Naive thymus-derived CD4-positive, alpha-beta T cell (primary cell): ENCODE measurements around the gene CNPPD1. TPM values are rescaled to one million over a fixed set of nuclear protein-coding genes. Genes with fewer than 3 reads are reported as not detected.

Experiments used
- ATAC-seq: fragments of 150-1000 bp; cut with Tn5 transposase; 2 replicates; pipeline ENCODE4 v1.10.0; 2021; ENCODE audit warnings: mild to moderate bottlenecking, moderate library complexity
- CTCF ChIA-PET: fragments of 350-600 bp; sonication (Branson Sonifier 250); formaldehyde crosslinking; loops from one replicate; lab custom pipeline; 2021; ENCODE audit warnings: antibody characterized with exemption; lab: Charles Lee
- POLR2A ChIA-PET: fragments of 350-600 bp; sonication (Branson Sonifier 250); formaldehyde crosslinking; loops from one replicate; lab custom pipeline; 2021; ENCODE audit warnings: antibody characterized with exemption, inconsistent platforms; lab: Charles Lee
- DNase-seq, 9 donors: peaks; one replicate each; pipeline versions ENCODE4 v3.0.0 to v3.0.0-alpha.2; 2020 to 2022; ENCODE audit warnings: mixed read lengths in 1 of 9
- H3K27ac ChIP-seq: one replicate; pipeline ENCODE4 v1.7.0; 2013; ENCODE audit warnings: mild to moderate bottlenecking, low read depth, low read length, moderate library complexity
- H3K27me3 ChIP-seq, 2 donors: one replicate each; pipeline ENCODE4 v1.7.0; 2013; ENCODE audit warnings: low read length in 2 of 2, mild to moderate bottlenecking in 2 of 2, moderate library complexity in 2 of 2; ENCODE audit not compliant: control insufficient read depth in 2 of 2, insufficient read depth in 2 of 2
- H3K36me3 ChIP-seq, 3 experiments: 1 replicate in 2 of 3; 2 replicates in 1 of 3; pipeline ENCODE4 v1.7.0; 2013; ENCODE audit warnings: low read length in 3 of 3, mild to moderate bottlenecking in 3 of 3, moderate library complexity in 1 of 3; ENCODE audit not compliant: insufficient read depth in 3 of 3, control insufficient read depth in 2 of 3
- H3K4me1 ChIP-seq, 2 donors: one replicate each; pipeline ENCODE4 v1.7.0; 2013; ENCODE audit warnings: low read length in 2 of 2, mild to moderate bottlenecking in 2 of 2, moderate library complexity in 1 of 2; ENCODE audit not compliant: control insufficient read depth in 2 of 2, insufficient read depth in 2 of 2
- H3K4me3 ChIP-seq: 2 replicates; pipeline ENCODE4 v1.7.0; 2013; ENCODE audit warnings: mild to moderate bottlenecking, low read length
- H3K9me3 ChIP-seq, 3 experiments: 1 replicate in 2 of 3; 2 replicates in 1 of 3; pipeline ENCODE4 v1.7.0; 2013; ENCODE audit warnings: low read length in 3 of 3; ENCODE audit not compliant: control insufficient read depth in 2 of 3
- H3K27ac Mint-ChIP-seq, 9 donors: one replicate each; pipeline ENCODE4 v1.8.0; 2020 to 2022; ENCODE audit warnings: mixed read lengths in 9 of 9, mild to moderate bottlenecking in 8 of 9, moderate library complexity in 5 of 9, inconsistent platforms in 2 of 9
- H3K27me3 Mint-ChIP-seq, 5 donors: one replicate each; pipeline ENCODE4 v1.8.0; 2021 to 2022; ENCODE audit warnings: mixed read lengths in 5 of 5, mild to moderate bottlenecking in 1 of 5
- H3K36me3 Mint-ChIP-seq, 5 donors: one replicate each; pipeline ENCODE4 v1.8.0; 2020 to 2022; ENCODE audit warnings: mixed read lengths in 5 of 5, mild to moderate bottlenecking in 3 of 5, inconsistent platforms in 1 of 5
- H3K4me1 Mint-ChIP-seq, 7 donors: one replicate each; pipeline ENCODE4 v1.8.0; 2020 to 2022; ENCODE audit warnings: mixed read lengths in 7 of 7, mild to moderate bottlenecking in 3 of 7, inconsistent platforms in 1 of 7
- H3K4me3 Mint-ChIP-seq, 10 donors: one replicate each; pipeline ENCODE4 v1.8.0; 2020 to 2022; ENCODE audit warnings: mild to moderate bottlenecking in 10 of 10, mixed read lengths in 10 of 10, moderate library complexity in 6 of 10, inconsistent platforms in 2 of 10
- H3K9me3 Mint-ChIP-seq, 11 donors: one replicate each; pipeline ENCODE4 v1.8.0; 2020 to 2022; ENCODE audit warnings: mixed read lengths in 11 of 11, mild to moderate bottlenecking in 4 of 11, inconsistent platforms in 1 of 11, moderate library complexity in 1 of 11
- intact Hi-C, 2 donors: fragments of 100-400 bp; cut with micrococcal nuclease; formaldehyde crosslinking; loops; one replicate each; pipeline ENCODE4 v1.15.1; 2023
- polyA plus RNA-seq, 2 donors: library from polyadenylated mRNA; unstranded; fragments of 300-500 nt; fragmentation: Illumina TruSeq; gene quantifications; one replicate each; pipeline ENCODE4 v1.2.3, GENCODE V29; 2021
- total RNA-seq, 6 experiments: library from RNA in 5 of 6; stranded (reverse) in 5 of 6; gene quantifications; 1 replicate in 5 of 6; 2 replicates in 1 of 6; pipeline ENCODE4 v1.2.3 and lab custom pipeline; 2021 to 2026

The CNPPD1 gene
- total and polyA plus RNA-seq, 7 experiments from 2014 or later, result 48.2 to 77.6 (median 64.5) TPM

DNA sequence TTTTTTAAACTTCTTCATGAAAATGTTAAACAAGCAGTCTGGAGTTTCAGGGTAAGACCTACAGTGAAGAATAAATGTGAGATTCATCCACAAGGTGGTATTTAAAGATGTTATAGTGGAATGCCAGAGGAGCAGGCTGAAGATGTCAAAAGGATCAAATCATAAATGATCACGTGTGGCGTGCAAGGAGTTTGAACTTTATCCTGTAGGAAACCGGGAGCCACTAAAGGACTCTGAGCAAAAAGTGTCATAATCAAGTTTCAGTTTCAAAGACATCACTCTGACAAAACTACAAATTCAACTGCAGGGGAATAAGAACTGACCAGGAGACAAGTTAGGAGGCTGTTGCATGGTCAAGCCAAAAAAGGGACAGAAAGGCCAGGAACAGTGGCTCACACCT lies 36.0 kb downstream of the CNPPD1 start:
- no peak overlapping the region for H3K4me3 Mint-ChIP-seq
- no peaks in the 10 kb centered on the region for H3K9me3 ChIP-seq
- intact Hi-C loops, result no loop called here
- POLR2A ChIA-PET, result no interaction called here
- no peak overlapping the region for H3K27ac Mint-ChIP-seq
- DNase-seq (no peak), ATAC-seq (no peak)
- H3K27me3 Mint-ChIP-seq, result no peaks in the 10 kb centered on the region
- H3K9me3 Mint-ChIP-seq, result peaks cover 0 to 5% (median 0%) of the 10 kb centered on the region in 11 donors
- H3K27me3 ChIP-seq, result no peaks in the 10 kb centered on the region
- H3K36me3 Mint-ChIP-seq, result peaks cover 21 to 61% (median 56%) of the 10 kb centered on the region in 5 donors
- H3K4me3 ChIP-seq, result no peak overlapping the region
- no peak overlapping the region for H3K27ac ChIP-seq
- CTCF ChIA-PET, result no interaction called here
- H3K36me3 ChIP-seq, result peaks cover 3 to 49% (median 8%) of the 10 kb centered on the region in 3 experiments
- no peaks in the 10 kb centered on the region for H3K4me1 ChIP-seq
- peaks cover 0 to 10% (median 0%) of the 10 kb centered on the region in 7 donors for H3K4me1 Mint-ChIP-seq

- no peak overlapping the region for H3K4me3 ChIP-seq
- no peak overlapping the region for H3K27ac ChIP-seq
- Mint-ChIP-seq H3K4me3 (no peak overlapping the region), H3K27ac (no peak overlapping the region), H3K27me3 (no peaks in the 10 kb centered on the region), H3K4me1 (peaks cover 0 to 16% (median 3%) of the 10 kb centered on the region in 7 donors), H3K9me3 (peaks cover 0 to 1% (median 0%) of the 10 kb centered on the region in 11 donors), H3K36me3 (peaks cover 0 to 42% (median 15%) of the 10 kb centered on the region in 5 donors)
- peaks cover 0 to 11% (median 0%) of the 10 kb centered on the region in 3 experiments for H3K36me3 ChIP-seq
- ATAC-seq (no peak), DNase-seq (no peak)
- ChIA-PET POLR2A (interaction anchor here (0.5 kb wide), 1 partner anchor 77 kb away, joined by 7 read pairs; no protein-coding TSS in a partner anchor), CTCF (interaction anchor here (0.8 to 1.9 kb wide), 2 partner anchors 14 to 33 kb away, joined by 4 read pairs; no protein-coding TSS in a partner anchor)
- intact Hi-C loops, result no loop called here
- no peaks in the 10 kb centered on the region for H3K27me3 ChIP-seq
- no peaks in the 10 kb centered on the region for H3K9me3 ChIP-seq
- H3K4me1 ChIP-seq, result no peaks in the 10 kb centered on the region
Measured at GRCh38 chr2:219133976-219134375, 42.7 kb downstream of the CNPPD1 start.

- intact Hi-C loops, result no loop called here
Measured at GRCh38 chr2:219131744-219132143, 45.0 kb downstream of the CNPPD1 start.

DNA sequence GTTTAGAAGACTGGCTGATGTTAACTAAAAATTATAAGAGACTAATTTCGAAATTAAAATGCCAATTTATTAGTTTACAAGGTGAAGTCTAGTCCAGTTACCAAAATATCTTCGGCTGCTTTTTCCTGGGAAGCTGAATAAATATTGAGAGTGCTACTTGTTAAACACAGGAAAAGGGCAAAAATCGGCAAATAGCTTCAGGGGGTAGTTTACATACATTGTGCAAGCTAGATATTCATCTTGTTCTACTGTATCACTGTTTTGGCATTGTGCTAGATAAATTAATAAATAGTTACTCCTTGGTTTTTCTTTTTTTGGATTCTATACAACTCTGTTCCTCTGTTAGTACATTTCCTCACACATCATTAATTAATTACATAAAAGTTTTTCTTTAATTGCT lies 45.4 kb downstream of the CNPPD1 start:
- Mint-ChIP-seq H3K4me3 (no peak overlapping the region), H3K9me3 (peaks cover 0 to 1% (median 0%) of the 10 kb centered on the region in 11 donors), H3K27me3 (no peaks in the 10 kb centered on the region), H3K36me3 (peaks cover 0 to 50% (median 7%) of the 10 kb centered on the region in 5 donors), H3K27ac (no peak overlapping the region), H3K4me1 (peaks cover 0 to 28% (median 9%) of the 10 kb centered on the region in 7 donors)
- DNase-seq (no peak), ATAC-seq (no peak)
- intact Hi-C loops, result no loop called here
- H3K4me1 ChIP-seq, result no peaks in the 10 kb centered on the region
- ChIA-PET POLR2A (no interaction called here), CTCF (interaction anchor here (1.4 kb wide), 1 partner anchor 104 kb away, joined by 3 read pairs; no protein-coding TSS in a partner anchor)
- H3K27ac ChIP-seq, result no peak overlapping the region
- no peaks in the 10 kb centered on the region for H3K9me3 ChIP-seq
- H3K36me3 ChIP-seq, result peaks cover 0 to 11% (median 0%) of the 10 kb centered on the region in 3 experiments
- H3K4me3 ChIP-seq, result no peak overlapping the region
- no peaks in the 10 kb centered on the region for H3K27me3 ChIP-seq

More at GRCh38 chr2:219131744-219132143, 45.0 kb downstream of the CNPPD1 start:
- CTCF ChIA-PET, result interaction anchor here (1.4 kb wide), 1 partner anchor 105 kb away, joined by 3 read pairs; no protein-coding TSS in a partner anchor
- Mint-ChIP-seq H3K9me3 (peaks cover 0 to 1% (median 0%) of the 10 kb centered on the region in 11 donors), H3K36me3 (peaks cover 0 to 46% (median 7%) of the 10 kb centered on the region in 5 donors), H3K4me3 (no peak overlapping the region), H3K27ac (no peak overlapping the region), H3K4me1 (peaks cover 0 to 28% (median 8%) of the 10 kb centered on the region in 7 donors), H3K27me3 (no peaks in the 10 kb centered on the region)
- no peaks in the 10 kb centered on the region for H3K27me3 ChIP-seq
- H3K36me3 ChIP-seq, result peaks cover 0 to 11% (median 0%) of the 10 kb centered on the region in 3 experiments
- H3K27ac ChIP-seq, result no peak overlapping the region
- ATAC-seq (no peak), DNase-seq (no peak)
- H3K4me3 ChIP-seq, result no peak overlapping the region
- POLR2A ChIA-PET, result no interaction called here
- no peaks in the 10 kb centered on the region for H3K4me1 ChIP-seq
- no peaks in the 10 kb centered on the region for H3K9me3 ChIP-seq

- peaks cover 4 to 38% (median 19%) of the 10 kb centered on the region in 7 donors for H3K4me1 Mint-ChIP-seq
- no peak for ATAC-seq
- Histone ChIP-seq H3K9me3 (no peaks in the 10 kb centered on the region), H3K4me1 (peaks cover 0 to 4% of the 10 kb centered on the region in 2 donors), H3K36me3 (peaks cover 0 to 11% (median 0%) of the 10 kb centered on the region in 3 experiments), H3K27ac (no peak overlapping the region), H3K4me3 (no peak overlapping the region), H3K27me3 (no peaks in the 10 kb centered on the region)
- peaks cover 0 to 62% (median 7%) of the 10 kb centered on the region in 5 donors for H3K36me3 Mint-ChIP-seq
- no peak for DNase-seq
- POLR2A ChIA-PET, result interaction anchor here (0.6 kb wide), 1 partner anchor 85 kb away, joined by 3 read pairs; no protein-coding TSS in a partner anchor
- H3K4me3 Mint-ChIP-seq, result no peak overlapping the region
- CTCF ChIA-PET, result no interaction called here
- intact Hi-C loops, result no loop called here
- H3K27me3 Mint-ChIP-seq, result no peaks in the 10 kb centered on the region
- H3K9me3 Mint-ChIP-seq, result peaks cover 0 to 1% (median 0%) of the 10 kb centered on the region in 11 donors
- H3K27ac Mint-ChIP-seq, result no peak overlapping the region
Measured at GRCh38 chr2:219129589-219129988, 47.1 kb downstream of the CNPPD1 start.

GRCh38 chr2:219128396-219128795 lies 48.3 kb downstream of the CNPPD1 start:
- no peak for DNase-seq
- H3K4me1 ChIP-seq, result peaks cover 0 to 12% of the 10 kb centered on the region in 2 donors
- CTCF ChIA-PET, result interaction anchor here (0.6 to 1.0 kb wide), 2 partner anchors 16 to 31 kb away, joined by 3 read pairs; no protein-coding TSS in a partner anchor
- Mint-ChIP-seq H3K27me3 (no peaks in the 10 kb centered on the region), H3K9me3 (no peaks in the 10 kb centered on the region), H3K36me3 (peaks cover 0 to 56% (median 5%) of the 10 kb centered on the region in 5 donors), H3K4me1 (peaks cover 10 to 42% (median 26%) of the 10 kb centered on the region in 7 donors), H3K27ac (no peak overlapping the region), H3K4me3 (no peak overlapping the region)
- intact Hi-C loops, result no loop called here
- no peak overlapping the region for H3K27ac ChIP-seq
- H3K36me3 ChIP-seq, result peaks cover 0 to 11% (median 0%) of the 10 kb centered on the region in 3 experiments
- no peak overlapping the region for H3K4me3 ChIP-seq
- no peaks in the 10 kb centered on the region for H3K9me3 ChIP-seq
- no peak for ATAC-seq
- H3K27me3 ChIP-seq, result no peaks in the 10 kb centered on the region
- POLR2A ChIA-PET, result no interaction called here
